DMS 273 (cell line): ENCODE measurements around the gene RAB27B.

Source experiments
- DNase-seq: peaks from one replicate; lab custom pipeline; 2025; ENCODE audit not compliant: unreplicated experiment; lab: John Stamatoyannopoulos, UW

Gene RAB27B

GRCh38 chr18:54859667-54860421 is 31.6 kb downstream of the RAB27B start:
- no peak for DNase-seq

- no peak for DNase-seq
These were observed 32.7 kb downstream of the RAB27B start for GRCh38 chr18:54860941-54861340.

- no peak for DNase-seq
These were observed 38.9 kb downstream of the RAB27B start for GRCh38 chr18:54867131-54867530.

- DNase-seq: no peak
These were observed 43.0 kb downstream of the RAB27B start for GRCh38 chr18:54871231-54871630.

- DNase-seq: no peak
These were observed 44.4 kb downstream of the RAB27B start for GRCh38 chr18:54872681-54873080.

GRCh38 chr18:54873884-54874255 is 45.6 kb downstream of the RAB27B start:
- DNase-seq: no peak

GRCh38 chr18:54875063-54875462 is 46.8 kb downstream of the RAB27B start:
- no peak for DNase-seq

GRCh38 chr18:54877076-54877475 is 48.8 kb downstream of the RAB27B start:
- no peak for DNase-seq

- DNase-seq: no peak
These were observed 49.9 kb downstream of the RAB27B start for GRCh38 chr18:54878159-54878622.

GRCh38 chr18:54878659-54879358 is 50.5 kb downstream of the RAB27B start:
- DNase-seq: no peak

GRCh38 chr18:54879691-54880090 is 51.4 kb downstream of the RAB27B start:
- DNase-seq: no peak

- no peak for DNase-seq
These were observed 52.3 kb downstream of the RAB27B start for GRCh38 chr18:54880395-54881105.

- DNase-seq: no peak
These were observed 53.0 kb downstream of the RAB27B start for GRCh38 chr18:54881229-54881768.

GRCh38 chr18:54882318-54882717 is 54.0 kb downstream of the RAB27B start:
- DNase-seq: no peak

- no peak for DNase-seq
These were observed 55.7 kb downstream of the RAB27B start for GRCh38 chr18:54883816-54884604.

- no peak for DNase-seq
These were observed 60.1 kb downstream of the RAB27B start for GRCh38 chr18:54888378-54888777.

- no peak for DNase-seq
These were observed 60.7 kb downstream of the RAB27B start for GRCh38 chr18:54888933-54889332.

- DNase-seq: no peak
These were observed 71.2 kb downstream of the RAB27B start for GRCh38 chr18:54899500-54899899.

- no peak for DNase-seq
These were observed 72.0 kb downstream of the RAB27B start for GRCh38 chr18:54900290-54900689.

GRCh38 chr18:54904581-54904980 is 76.3 kb downstream of the RAB27B start:
- DNase-seq: no peak

GRCh38 chr18:54905629-54906028 is 77.4 kb downstream of the RAB27B start:
- DNase-seq: no peak
